HG03457 (cell line): Measurements from ENCODE around the gene ELOF1.
A peak's percentile ranks its signal among the peaks of the same experiment; 100 is the strongest.

Experiments
- ATAC-seq: cut with Tn5 transposase; IDR thresholded peaks from one replicate; pipeline ENCODE4 v1.9.1; 2021; ENCODE audit warnings: moderate number of reproducible peaks; ENCODE audit not compliant: unreplicated experiment

ELOF1 gene

DNA sequence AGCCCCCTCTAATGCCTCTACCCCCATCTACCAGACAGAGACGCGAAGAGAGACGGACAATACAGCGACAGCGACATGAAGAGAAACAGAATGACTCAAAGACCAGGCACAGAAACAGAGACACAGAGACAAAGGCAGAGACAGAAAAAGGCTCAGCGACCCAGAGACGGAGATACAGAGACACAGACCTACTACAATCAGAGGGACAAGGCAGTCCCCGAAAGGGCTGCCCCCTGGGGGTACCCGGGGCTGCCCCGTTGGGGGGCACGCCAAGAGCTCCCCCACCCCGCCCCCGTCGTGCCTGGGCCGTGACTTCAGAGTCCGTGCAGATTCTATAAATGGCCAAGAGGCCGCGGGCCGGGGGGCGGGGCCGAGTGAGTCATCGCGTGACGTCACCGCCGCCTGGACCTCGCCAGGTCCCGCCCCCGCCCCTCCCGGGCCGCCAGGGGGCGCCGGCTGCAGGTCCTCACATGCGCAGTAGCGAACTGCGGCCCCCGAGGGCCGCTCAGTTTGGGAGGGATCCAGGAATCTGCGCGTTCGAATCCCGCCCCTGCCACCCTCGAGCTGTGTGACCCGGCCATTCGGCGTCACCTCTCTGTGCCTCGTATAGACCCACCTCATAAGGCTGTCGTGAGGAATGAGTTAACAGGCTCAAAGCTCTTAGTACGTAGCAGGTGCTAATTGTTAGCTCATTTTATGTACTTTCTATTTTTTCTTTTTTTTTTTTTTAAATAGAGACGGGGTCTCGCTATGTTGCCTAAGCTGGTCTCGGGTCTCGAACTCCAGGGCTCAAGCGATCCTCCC is 23.0 kb downstream of the ELOF1 start:
- ATAC-seq = no peak

DNA sequence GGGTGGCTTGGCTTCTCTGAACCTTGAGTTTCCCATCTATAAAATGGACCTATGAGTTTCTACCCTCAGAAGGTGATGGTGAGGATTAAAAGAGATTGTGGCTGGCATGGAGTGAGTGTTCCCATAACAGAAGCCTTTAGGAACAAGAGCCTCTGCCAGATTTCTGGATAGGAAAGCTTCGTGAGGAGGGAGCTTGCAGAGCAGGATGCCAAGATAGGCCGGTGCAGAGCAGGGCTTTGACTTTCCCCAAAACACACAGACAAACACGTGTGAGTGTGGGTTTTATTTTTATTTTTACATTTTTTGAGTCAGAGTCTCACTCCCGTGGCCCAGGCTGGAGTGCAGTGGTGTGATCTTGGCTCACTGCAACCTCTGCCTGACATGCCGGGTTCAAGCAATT is 24.1 kb downstream of the ELOF1 start:
- ATAC-seq = no peak

DNA sequence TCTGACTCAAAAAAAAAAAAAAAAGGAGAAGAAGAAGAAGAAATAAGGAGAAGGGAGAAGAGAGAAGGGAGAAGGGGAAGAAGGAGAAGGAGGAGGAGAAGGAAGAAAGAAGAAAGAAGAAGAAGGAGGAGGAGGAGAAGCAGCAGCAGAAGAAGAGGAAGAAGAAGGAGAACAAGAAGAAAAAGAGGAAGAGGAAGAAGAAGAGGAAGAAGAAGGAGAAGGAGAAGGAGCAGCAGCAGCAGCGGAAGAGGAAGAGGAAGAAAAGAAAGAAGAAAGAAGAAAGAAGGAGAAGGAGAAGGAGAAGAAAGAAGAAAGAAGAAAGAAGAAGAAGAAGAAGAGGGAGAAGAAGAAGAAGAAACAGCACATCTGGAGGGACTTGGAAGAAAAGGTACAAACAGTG is 24.5 kb downstream of the ELOF1 start:
- no peak for ATAC-seq

DNA sequence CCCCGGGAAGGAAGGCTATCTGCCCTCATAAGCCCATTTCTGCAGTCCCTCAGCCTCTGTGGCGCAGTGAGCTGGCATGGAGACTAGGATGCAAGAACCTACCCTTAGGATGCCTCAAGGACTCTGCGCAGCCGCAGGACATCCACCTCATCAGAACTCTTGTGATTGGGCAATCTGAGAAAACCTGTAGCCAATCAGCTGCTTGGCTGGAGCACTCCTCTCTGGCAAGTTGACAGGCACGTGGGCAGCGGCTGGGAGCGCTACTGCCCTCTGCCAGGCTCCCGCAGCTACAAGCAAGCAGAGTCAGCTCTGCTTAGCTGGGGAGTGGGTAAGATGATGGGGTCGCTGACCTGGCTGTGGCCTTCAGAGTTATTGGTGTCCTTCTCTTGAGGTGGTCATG is 28.6 kb downstream of the ELOF1 start:
- ATAC-seq = no peak

DNA sequence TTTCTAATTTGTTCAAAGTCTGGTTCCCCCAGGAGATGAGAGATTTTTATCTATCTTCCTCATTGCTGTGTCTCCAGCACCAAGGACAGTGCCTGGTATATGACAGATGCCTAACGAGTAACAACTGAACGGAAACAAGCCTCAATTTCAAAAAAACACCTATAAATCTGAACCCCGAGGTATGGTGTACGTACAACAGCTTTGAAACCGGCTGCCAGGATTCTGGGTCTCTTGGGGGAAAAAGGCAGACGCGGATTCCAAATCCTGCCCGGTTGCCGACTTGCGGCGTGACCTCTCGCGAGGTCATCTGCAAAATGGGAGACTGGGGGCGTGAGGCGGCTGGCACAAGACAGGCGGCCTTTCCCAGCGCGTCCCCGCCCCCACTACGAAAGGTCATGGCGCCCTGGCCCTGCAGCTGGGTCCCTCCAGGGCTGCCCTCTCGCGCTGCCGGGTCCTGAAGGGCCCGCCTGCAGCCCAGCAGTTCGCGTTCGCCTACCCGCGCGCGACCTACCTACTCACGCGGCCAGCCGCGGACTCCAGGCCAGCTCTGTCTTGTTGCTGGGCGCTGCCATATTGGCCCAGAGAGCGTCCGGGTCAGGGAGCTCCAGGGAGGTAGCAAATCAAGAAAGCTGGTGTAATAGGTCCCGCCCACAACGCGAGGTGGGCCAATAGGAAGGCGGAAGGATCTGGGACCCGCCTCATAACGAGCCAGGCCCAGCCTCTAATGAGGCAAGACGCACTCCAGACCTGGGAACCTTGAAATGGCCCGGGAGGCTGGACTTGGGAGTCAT is 30.3 kb downstream of the ELOF1 start, which contains the start of gene ECSIT:
TSS of gene ECSIT (minus strand) at position 584 of the 791 bp plus-strand sequence. CDS start 9,964 bp downstream, outside the sequence.
- peak; percentile 83 for ATAC-seq

DNA sequence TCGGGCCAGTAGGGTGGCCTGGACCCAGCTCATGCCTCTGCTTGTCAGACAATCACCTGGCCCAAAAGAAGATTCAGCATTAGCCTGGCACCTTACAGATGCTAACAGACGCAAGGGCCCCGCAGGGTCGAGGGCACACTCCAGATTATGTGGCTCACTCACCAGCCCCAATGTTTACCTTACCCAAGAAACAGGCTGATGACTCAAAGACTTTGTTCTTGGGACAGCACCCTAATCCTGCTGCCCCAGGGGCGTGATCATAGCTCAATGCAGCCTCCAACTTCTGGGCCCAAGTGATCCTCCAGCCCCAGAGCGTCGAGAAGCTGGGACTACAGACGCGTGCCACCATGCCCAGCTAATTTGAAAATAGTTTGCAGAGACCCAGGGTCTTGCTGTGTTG is 39.9 kb downstream of the ELOF1 start:
- no peak for ATAC-seq

DNA sequence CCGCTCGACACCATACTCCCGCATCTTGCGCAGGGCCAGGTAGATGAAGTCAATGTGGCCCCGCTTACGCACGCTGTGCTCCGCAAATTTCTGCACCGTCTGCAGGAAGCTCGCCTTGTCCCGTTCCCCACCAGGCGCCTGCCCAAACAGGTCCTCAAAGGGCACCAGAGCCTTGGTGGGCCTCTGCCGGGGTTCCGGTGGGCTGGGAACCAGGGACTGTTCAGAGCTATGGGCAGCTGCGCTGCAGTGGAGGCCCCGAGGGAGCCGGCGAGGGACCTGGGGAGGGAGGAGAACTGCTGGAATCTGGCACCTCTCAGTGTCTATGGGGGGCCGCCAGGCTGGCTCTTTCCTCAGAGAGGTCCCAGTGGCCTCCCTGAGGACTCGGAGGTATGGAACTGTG is 45.1 kb downstream of the ELOF1 start:
- no peak for ATAC-seq

DNA sequence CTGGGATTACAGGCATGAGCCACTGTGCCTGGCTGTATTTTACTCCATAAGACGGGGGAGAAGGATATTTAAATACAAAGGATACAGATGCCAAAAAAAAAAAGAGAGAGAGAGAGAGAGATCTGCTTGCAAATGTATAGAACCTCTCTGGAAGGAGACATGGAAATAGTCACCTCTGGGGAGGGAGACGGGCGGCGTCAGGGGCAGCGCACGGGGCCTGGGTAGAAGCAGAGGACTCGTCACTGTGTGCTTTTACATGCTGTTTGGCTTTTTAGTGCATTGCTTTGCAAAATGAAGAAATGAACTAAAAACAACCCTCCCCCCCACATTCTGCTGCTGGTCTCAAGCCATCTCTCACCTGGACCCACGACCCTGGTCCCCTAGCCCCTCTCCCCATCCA is 48.6 kb downstream of the ELOF1 start:
- no peak for ATAC-seq

DNA sequence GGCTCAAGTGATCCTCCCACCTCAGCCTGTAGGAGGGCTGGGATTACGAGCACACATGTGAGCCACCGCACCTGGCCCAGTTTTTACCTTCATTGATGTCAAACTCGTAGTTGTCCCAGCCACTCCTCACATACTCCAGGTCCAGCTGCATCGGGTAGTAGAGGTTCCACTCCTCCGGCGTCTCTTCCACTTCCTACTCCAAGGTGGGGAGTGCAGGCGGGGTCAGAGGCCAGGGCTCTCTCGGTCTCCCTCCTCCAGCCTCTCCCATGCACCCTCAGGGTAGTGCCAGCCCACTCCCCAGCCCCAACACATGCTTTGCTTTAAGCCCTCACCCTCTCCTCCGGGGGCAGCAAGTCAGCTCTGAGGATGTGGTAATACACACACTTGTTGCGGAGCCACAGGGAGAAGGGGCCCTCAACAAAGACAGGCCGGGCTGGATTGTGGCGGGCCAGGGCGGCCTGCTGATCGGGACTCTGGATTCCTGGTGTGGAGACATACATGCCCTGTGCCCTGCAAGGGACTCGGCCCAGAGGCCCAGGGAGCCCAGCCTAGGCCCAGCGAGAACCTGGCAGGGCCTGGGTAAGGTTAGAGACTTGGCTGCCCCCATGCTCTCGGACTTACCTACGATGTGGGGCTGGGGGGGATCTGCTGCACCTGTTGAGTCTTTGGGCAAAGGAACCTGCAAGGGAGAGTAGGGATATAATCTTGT is 51.5 kb downstream of the ELOF1 start:
- no peak for ATAC-seq

DNA sequence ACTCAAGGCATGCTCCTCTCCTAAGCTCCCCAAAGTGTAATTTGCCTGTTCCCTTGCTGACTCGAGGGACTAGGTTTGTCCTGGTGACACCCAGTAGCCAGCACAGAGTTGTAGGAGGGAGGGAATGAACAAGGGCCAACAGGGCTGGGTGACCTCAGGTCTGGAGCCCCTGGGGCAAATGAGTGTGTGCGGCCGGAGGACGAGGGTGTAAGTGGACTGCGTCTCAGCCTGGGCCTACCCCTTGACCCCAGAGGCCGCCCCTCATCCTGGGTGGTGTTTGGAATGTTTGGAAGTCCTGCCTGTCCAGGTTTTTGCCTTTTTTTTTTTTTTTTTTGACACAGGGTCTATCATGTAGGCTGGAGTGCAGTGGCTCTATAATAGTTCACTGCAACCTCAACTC is 52.1 kb downstream of the ELOF1 start:
- no peak for ATAC-seq

DNA sequence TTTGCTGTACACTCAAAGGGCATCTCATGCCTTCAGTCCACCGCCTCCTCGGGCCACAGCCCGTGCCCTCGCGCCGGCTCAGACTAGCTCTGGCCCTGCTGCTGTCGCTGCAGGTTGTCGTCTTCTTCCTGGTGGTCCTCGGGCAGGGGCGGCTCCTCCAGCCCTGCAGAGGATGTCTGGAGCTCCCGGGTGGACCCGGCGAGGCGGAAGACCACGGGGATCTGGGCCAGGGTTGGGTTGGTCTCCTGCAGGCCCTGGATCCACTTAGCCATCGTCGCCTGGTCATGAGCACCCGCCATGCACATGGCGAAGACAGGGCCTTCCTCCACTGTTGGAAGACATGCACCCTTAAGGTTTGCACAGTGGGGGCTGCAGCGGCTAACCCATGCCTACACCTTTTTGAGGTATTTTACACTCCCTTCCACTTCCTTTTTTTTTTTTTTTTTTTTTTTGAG is 52.9 kb downstream of the ELOF1 start:
- peak; percentile 30 for ATAC-seq

DNA sequence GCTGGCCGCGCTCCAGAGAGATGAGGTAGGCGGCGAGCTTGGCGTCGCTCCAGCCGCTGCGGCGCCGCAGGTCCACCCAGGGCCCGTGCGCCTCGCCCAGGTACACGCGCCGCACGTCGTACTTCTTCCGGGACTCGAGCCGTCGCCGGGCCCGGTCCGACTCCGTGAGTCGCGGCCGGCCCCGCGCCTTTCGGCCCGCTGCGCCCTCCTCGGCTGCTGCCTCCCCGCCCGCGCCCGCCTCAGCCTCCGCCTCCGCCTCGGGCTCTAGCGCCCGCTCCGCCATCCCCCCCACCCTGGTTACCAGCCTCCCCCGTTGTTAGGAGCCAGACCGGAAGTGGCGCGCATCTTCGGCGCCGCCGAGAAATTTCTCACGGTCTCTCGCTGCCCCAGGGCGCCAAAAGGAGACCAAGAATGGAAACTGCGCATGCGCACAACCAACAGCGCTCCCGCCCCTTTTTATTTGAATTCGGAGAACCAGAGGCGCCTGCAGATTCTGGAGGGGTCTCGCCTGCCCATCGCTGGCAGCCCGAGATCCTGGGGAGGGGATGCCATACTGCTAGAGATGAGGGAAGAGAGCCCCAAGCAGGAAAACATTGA is 53.4 kb downstream of the ELOF1 start, which contains the start of gene ZNF653:
TSS of gene ZNF653 (minus strand) at position 336 of the 597 bp plus-strand sequence. CDS start at position 283, 53 bp downstream.
- ATAC-seq = peak; percentile 36

DNA sequence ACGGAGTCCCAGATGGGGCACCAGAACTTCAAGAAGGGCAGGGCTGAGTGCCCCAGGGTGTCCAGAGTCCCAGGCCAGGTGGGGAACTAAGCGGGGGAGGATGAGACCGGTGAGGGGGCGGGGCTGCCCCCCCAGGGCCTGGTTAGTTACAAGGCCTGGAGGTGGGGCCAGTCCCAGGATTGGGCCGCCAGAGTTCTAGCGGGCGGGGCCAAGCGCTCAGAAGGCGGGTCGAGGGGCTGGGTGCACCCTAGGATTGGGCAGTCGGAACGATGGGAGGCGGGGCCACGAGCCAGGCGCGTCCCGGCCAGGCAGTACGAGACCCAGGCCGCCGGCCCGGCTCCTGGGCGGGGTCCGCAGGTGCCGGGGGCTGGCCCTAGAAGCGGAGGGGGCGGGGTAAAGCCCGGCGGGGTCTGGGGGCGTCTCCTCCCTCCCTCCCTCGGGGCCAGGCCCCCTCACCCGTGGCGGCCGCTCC is 54.0 kb downstream of the ELOF1 start:
- ATAC-seq = peak; percentile 80

DNA sequence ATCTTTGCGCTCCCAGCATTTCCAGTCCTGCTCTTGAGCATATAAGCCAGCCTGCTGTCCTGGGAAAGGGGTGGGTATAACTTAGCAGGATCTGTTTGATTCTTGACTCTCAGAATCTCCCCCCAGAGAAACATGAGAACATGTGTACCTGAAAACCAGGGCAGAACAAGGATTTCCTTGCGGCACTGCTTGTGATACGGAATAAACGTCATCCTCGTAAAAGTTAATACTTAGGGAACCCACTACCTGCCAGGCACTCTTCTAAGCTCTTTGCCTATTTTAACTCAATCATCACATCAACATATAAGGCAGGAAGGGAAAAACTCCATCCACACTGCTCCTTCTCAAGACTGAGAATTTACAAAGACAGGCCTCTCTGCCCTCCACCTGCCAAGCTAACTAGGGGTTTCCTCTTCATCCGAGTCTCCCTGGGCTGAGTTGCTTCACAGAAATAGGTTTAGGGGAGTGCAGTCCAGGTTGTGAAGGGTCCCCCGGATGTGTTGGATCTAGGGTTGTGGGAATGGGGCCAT is 54.5 kb downstream of the ELOF1 start:
- ATAC-seq = no peak
